ENCODE results near the gene SUCLG1.
"Not testable (repeated sequence)": the region's sequence is repeated elsewhere in the genome, so short reads cannot be mapped to it uniquely, and the experiment has no call there.

The SUCLG1 gene

DNA sequence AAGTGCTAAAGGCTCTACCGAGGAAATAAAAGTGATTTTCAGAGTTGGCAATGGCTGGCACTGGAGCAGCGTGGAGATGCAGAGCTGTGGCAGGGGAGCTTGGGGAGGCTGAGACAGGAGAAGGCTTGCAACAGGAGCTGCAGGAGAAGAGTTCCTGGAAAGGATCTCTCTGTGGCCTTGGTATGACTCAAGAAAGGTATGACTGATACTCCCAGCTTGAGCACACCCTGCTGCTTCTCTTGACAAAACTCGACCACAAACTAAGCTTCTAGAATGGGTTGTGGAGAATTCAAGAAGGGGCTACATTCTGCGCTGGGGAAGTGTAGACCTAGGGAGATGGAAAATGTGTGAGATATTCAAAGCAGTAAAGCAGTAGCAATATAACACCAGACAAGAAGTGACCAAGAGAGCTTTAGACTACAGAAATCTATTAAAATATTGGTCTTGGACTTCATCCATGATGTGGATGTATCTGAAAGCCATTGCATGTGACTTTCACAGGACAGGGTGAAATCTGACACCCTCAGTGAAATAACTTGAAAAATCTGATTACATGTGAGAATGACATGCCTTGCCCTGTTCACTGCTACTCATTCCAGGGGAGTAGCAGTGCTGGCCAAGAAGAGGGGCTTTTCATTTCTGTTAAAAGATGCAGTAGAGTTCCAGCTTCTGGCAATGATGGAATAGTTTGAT lies 41.5 kb downstream of the SUCLG1 start:
- in situ Hi-C loops (cut with HindIII; ENCODE audit: low pct_ligation_motif_present, low sequenced_read_pairs), result no loop called here
- Histone ChIP-seq H3K27ac (no peak overlapping the region), H3K36me3 (replicated peaks) (no peaks in the 10 kb centered on the region), H3K27me3 (replicated peaks) (no peaks in the 10 kb centered on the region), H3K4me3 (ENCODE audit: low read depth, low read length) (no peak overlapping the region)
- DNase-seq, result no peak
- TF ChIP-seq, protein P1, sequence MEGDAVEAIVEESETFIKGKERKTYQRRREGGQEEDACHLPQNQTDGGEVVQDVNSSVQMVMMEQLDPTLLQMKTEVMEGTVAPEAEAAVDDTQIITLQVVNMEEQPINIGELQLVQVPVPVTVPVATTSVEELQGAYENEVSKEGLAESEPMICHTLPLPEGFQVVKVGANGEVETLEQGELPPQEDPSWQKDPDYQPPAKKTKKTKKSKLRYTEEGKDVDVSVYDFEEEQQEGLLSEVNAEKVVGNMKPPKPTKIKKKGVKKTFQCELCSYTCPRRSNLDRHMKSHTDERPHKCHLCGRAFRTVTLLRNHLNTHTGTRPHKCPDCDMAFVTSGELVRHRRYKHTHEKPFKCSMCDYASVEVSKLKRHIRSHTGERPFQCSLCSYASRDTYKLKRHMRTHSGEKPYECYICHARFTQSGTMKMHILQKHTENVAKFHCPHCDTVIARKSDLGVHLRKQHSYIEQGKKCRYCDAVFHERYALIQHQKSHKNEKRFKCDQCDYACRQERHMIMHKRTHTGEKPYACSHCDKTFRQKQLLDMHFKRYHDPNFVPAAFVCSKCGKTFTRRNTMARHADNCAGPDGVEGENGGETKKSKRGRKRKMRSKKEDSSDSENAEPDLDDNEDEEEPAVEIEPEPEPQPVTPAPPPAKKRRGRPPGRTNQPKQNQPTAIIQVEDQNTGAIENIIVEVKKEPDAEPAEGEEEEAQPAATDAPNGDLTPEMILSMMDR (IDR thresholded peaks at IDR 0.05; ENCODE audit: low read depth, low read length, missing control alignments), result no peak

DNA sequence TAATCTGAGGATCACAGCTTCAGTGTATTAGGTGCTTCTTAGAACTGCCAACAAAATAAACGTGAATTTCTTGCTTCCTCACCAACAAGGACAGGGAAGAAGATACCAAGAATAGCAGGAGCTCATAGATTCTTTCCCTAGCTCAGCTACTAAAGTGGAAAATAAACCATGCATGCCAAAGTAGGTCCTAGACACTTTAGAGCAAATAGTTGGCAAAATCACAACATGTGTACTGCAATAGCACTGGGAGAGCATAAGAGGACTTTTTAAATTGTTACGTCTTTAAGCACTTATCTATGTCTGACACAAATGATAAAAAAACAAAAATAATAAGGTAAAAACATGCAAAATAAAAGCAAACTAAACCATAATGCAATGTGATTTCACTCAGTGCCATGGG lies 49.5 kb downstream of the SUCLG1 start:
- Histone ChIP-seq H3K4me3 (ENCODE audit: low read depth, low read length) (no peak overlapping the region), H3K36me3 (replicated peaks) (no peaks in the 10 kb centered on the region), H3K27ac (no peak overlapping the region), H3K27me3 (replicated peaks) (no peaks in the 10 kb centered on the region)
- DNase-seq, result no peak
- TF ChIP-seq, protein P1 (IDR thresholded peaks at IDR 0.05; ENCODE audit: low read depth, low read length, missing control alignments), result no peak
- in situ Hi-C loops (cut with HindIII; ENCODE audit: low pct_ligation_motif_present, low sequenced_read_pairs), result no loop called here

DNA sequence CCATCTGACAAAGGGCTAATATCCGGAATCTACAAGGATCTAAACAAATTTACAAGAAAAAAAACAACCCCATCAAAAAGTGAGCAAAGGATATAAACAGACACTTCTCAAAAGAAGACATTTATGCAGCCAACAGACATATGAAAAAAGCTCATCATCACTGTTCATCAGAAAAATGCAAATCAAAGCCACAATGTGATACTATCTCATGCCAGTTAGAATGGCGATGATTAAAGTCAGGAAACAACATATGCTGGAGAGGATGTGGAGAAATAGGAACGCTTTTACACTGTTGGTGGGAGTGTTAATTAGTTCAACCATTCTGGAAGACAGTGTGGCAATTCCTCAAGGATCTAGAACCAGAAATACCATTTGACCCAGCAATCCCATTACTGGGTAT lies 57.0 kb downstream of the SUCLG1 start:
- DNase-seq; H3K4me3 ChIP-seq (ENCODE audit: low read depth, low read length); H3K36me3 ChIP-seq (replicated peaks); H3K27ac ChIP-seq; H3K27me3 ChIP-seq (replicated peaks); in situ Hi-C loops (cut with HindIII; ENCODE audit: low pct_ligation_motif_present, low sequenced_read_pairs): not testable (repeated sequence)

DNA sequence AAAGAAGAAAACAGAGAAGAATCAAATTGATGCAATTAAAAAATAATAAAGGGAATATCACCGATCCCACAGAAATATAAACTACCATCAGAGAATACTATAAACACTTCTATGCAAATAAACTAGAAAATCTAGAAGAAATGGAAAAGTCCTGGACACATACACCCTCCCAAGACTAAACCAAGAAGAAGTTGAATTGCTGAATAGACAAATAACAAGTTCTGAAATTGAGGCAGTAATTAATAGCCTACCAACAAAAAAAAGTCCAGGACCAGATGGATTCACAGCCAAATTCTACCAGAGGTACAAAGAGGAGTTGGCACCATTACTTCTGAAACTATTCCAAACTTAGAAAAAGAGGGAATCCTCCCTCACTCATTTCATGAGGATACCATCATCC lies 59.2 kb downstream of the SUCLG1 start:
- in situ Hi-C loops (cut with HindIII; ENCODE audit: low pct_ligation_motif_present, low sequenced_read_pairs); H3K4me3 ChIP-seq (ENCODE audit: low read depth, low read length); H3K36me3 ChIP-seq (replicated peaks); H3K27ac ChIP-seq; DNase-seq; H3K27me3 ChIP-seq (replicated peaks): not testable (repeated sequence)

DNA sequence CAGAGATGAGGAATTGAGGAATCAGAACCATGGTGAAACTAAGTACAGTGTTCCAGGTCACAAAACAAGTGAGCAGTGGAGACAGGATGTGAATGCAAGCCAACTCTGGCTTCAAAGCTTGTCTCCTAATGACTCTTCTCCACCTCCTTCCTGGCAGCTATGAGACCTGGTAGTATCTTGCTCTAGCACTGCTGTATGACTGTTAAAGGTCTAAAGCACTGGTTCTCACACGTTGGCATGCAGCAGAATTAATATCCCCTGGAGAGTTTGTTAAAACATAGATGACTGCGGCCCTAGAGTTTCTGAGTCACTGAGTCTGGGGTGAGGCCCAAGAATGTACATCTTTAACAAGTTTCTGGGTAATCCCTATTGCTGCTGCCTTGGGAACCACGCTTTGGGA lies 63.3 kb downstream of the SUCLG1 start:
- in situ Hi-C loops (cut with HindIII; ENCODE audit: low pct_ligation_motif_present, low sequenced_read_pairs), result no loop called here
- no peak overlapping the region for H3K4me3 ChIP-seq (ENCODE audit: low read depth, low read length)
- TF ChIP-seq, protein P1 (IDR thresholded peaks at IDR 0.05; ENCODE audit: low read depth, low read length, missing control alignments), result no peak
- H3K27ac ChIP-seq, result no peak overlapping the region
- DNase-seq, result peak; percentile 13
- H3K36me3 ChIP-seq (replicated peaks), result no peaks in the 10 kb centered on the region
- no peaks in the 10 kb centered on the region for H3K27me3 ChIP-seq (replicated peaks)

DNA sequence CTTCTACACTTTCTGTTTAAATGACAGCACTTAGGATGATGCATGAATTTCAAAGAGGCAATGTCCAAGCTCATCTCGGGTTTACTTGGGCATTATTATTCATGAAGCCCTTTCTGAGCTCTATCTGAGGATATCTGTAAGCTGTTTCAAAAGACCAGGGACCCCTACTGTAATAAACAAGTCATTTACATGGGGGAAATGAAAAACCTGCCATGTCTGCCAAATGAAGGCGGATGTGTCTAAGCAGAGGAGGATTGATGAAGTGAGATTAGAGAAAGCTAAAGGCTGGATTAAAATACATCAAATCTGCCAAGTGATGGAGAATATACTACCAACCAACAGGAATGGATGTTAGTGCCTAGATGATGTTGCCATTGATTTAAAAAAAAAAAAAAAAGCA lies 64.5 kb downstream of the SUCLG1 start:
- no peak overlapping the region for H3K27ac ChIP-seq
- H3K27me3 ChIP-seq (replicated peaks), result no peaks in the 10 kb centered on the region
- in situ Hi-C loops (cut with HindIII; ENCODE audit: low pct_ligation_motif_present, low sequenced_read_pairs), result no loop called here
- H3K4me3 ChIP-seq (ENCODE audit: low read depth, low read length), result no peak overlapping the region
- H3K36me3 ChIP-seq (replicated peaks), result no peaks in the 10 kb centered on the region
- no peak for DNase-seq
- TF ChIP-seq, protein P1 (IDR thresholded peaks at IDR 0.05; ENCODE audit: low read depth, low read length, missing control alignments), result no peak

DNA sequence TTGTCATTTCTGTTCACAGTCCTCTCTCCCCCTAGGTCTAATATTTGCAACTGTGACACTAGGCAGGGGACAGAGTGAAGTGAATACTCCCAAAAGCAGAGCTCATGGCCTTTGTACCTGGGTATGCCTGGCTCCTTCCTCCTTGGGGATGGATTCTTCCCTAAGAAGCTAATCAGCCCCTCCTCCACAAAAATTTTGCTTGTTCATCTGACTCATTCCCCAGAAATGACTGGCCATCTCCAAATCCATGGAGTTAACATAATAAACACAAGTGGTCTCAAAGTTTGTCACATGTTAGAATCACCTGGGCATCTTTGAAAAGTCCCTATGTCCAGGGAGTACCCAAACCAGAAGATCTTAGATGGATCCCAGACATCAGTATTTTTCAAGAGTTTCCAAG lies 65.3 kb downstream of the SUCLG1 start:
- H3K4me3 ChIP-seq (ENCODE audit: low read depth, low read length), result no peak overlapping the region
- no peak overlapping the region for H3K27ac ChIP-seq
- H3K36me3 ChIP-seq (replicated peaks), result no peaks in the 10 kb centered on the region
- DNase-seq, result no peak
- TF ChIP-seq, protein P1 (IDR thresholded peaks at IDR 0.05; ENCODE audit: low read depth, low read length, missing control alignments), result no peak
- in situ Hi-C loops (cut with HindIII; ENCODE audit: low pct_ligation_motif_present, low sequenced_read_pairs), result no loop called here
- no peaks in the 10 kb centered on the region for H3K27me3 ChIP-seq (replicated peaks)

Data from brain microvascular endothelial cell (primary cell).